Activated naive CD8-positive, alpha-beta T cell treated with anti-CD3 and anti-CD28 coated beads, Interleukin-2, amount 50 U/mL, for 16 hours (primary cell): ENCODE results near the gene ARIH1.

ENCODE experiments used
- DNase-seq: peaks from one replicate; pipeline ENCODE4 v3.0.0-alpha.2; 2020; ENCODE audit warnings: low read depth, low spot score

ARIH1 gene

GRCh38 chr15:72486144-72486543 lies 12.0 kb downstream of the ARIH1 start:
- DNase-seq = no peak

- DNase-seq = no peak
These were observed 13.1 kb downstream of the ARIH1 start for GRCh38 chr15:72487070-72487797.

- no peak for DNase-seq
These were observed 14.4 kb downstream of the ARIH1 start for GRCh38 chr15:72488558-72488957.

- no peak for DNase-seq
These were observed 15.9 kb downstream of the ARIH1 start for GRCh38 chr15:72489943-72490554.

- no peak for DNase-seq
These were observed 17.6 kb downstream of the ARIH1 start for GRCh38 chr15:72491768-72492167.

GRCh38 chr15:72492733-72493132 lies 18.6 kb downstream of the ARIH1 start:
- DNase-seq = no peak

- no peak for DNase-seq
These were observed 19.1 kb downstream of the ARIH1 start for GRCh38 chr15:72493220-72493619.

GRCh38 chr15:72495007-72495406 lies 20.9 kb downstream of the ARIH1 start:
- no peak for DNase-seq

- no peak for DNase-seq
These were observed 22.7 kb downstream of the ARIH1 start for GRCh38 chr15:72496783-72497182.

GRCh38 chr15:72497402-72497801 lies 23.3 kb downstream of the ARIH1 start:
- DNase-seq = no peak

GRCh38 chr15:72502220-72502809 lies 28.2 kb downstream of the ARIH1 start:
- DNase-seq = no peak

- DNase-seq = no peak
These were observed 29.0 kb downstream of the ARIH1 start for GRCh38 chr15:72503147-72503546.

- no peak for DNase-seq
These were observed 33.4 kb downstream of the ARIH1 start for GRCh38 chr15:72507402-72508092.

GRCh38 chr15:72509484-72509883 lies 35.4 kb downstream of the ARIH1 start:
- DNase-seq = no peak

GRCh38 chr15:72511536-72511935 lies 37.4 kb downstream of the ARIH1 start:
- no peak for DNase-seq

GRCh38 chr15:72515591-72516389 lies 41.7 kb downstream of the ARIH1 start:
- no peak for DNase-seq

- no peak for DNase-seq
These were observed 42.6 kb downstream of the ARIH1 start for GRCh38 chr15:72516777-72517176.

- no peak for DNase-seq
These were observed 47.6 kb downstream of the ARIH1 start for GRCh38 chr15:72521682-72522081.

- DNase-seq = no peak
These were observed 59.0 kb downstream of the ARIH1 start for GRCh38 chr15:72532991-72533601.

GRCh38 chr15:72534523-72534922 lies 60.4 kb downstream of the ARIH1 start:
- no peak for DNase-seq

GRCh38 chr15:72535911-72536310 lies 61.8 kb downstream of the ARIH1 start:
- no peak for DNase-seq
